Coronary artery (tissue), 2 donors: Measurements from ENCODE around the gene FBXO42.
A peak's percentile ranks its signal among the peaks of the same experiment; 100 is the strongest.

Source experiments
- DNase-seq: peaks from one replicate; pipeline ENCODE4 v3.0.0-alpha.2; 2017; ENCODE audit warnings: low spot score
- H3K27ac ChIP-seq, 2 donors: fragments of 200-600 bp; sonication (generic); one replicate each; pipeline ENCODE4 v1.5.1; 2016 to 2019
- H3K4me3 ChIP-seq: fragments of 200-600 bp; sonication (generic); 2 replicates; pipeline ENCODE4 v1.5.1; 2016; ENCODE audit warnings: mild to moderate bottlenecking, moderate library complexity
- TF ChIP-seq, protein P1 (sequence below): fragments of 200-600 bp; sonication (generic); IDR thresholded peaks from one replicate; pipeline ENCODE4 v1.5.1; 2019; ENCODE audit warnings: antibody characterized with exemption

The FBXO42 gene

DNA sequence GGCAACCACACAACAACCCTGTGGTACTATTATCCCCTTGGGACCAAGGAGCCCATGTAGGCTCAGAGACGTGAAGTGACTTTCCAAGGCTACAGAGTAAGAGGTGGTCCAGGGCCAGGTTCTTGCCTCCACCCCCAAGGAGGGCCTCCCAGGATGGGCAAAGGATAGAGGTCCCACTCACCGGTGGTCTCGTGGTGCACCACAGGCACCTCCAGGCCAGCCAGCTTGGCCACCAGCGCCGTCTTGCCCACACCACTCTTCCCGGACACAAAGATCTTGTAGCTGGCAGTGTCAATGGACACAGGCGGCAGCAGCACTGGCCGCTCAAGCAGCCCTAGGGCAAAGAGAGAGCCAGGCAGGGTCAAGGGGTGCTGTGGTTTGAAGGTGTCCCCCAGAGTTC lies 118.8 kb downstream of the FBXO42 start:
- TF ChIP-seq, protein P1, sequence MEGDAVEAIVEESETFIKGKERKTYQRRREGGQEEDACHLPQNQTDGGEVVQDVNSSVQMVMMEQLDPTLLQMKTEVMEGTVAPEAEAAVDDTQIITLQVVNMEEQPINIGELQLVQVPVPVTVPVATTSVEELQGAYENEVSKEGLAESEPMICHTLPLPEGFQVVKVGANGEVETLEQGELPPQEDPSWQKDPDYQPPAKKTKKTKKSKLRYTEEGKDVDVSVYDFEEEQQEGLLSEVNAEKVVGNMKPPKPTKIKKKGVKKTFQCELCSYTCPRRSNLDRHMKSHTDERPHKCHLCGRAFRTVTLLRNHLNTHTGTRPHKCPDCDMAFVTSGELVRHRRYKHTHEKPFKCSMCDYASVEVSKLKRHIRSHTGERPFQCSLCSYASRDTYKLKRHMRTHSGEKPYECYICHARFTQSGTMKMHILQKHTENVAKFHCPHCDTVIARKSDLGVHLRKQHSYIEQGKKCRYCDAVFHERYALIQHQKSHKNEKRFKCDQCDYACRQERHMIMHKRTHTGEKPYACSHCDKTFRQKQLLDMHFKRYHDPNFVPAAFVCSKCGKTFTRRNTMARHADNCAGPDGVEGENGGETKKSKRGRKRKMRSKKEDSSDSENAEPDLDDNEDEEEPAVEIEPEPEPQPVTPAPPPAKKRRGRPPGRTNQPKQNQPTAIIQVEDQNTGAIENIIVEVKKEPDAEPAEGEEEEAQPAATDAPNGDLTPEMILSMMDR, result no peak
- no peak overlapping the region for H3K27ac ChIP-seq
- no peak overlapping the region for H3K4me3 ChIP-seq
- no peak for DNase-seq

DNA sequence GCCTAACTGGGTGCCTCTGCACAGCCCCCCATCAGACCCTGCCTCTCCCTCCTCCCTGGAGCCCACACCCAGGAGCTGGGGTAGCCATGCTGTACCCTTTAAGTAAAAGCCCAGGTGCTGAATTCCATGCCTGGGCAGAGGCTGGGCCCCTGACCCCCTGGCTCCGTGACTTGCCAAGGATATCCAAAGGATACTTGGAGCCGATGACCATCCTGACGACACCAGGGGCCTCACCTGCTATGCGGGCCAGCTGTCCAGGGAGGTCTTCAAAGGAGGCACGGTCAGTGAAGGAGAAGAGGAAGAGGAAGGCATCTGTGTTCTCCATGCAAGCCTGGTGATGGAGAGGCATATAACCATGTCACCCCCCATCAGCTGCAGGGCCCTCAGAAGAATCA lies 120.0 kb downstream of the FBXO42 start:
- no peak for DNase-seq
- Histone ChIP-seq H3K27ac (no peak overlapping the region), H3K4me3 (no peak overlapping the region)
- TF ChIP-seq, protein P1, result no peak

DNA sequence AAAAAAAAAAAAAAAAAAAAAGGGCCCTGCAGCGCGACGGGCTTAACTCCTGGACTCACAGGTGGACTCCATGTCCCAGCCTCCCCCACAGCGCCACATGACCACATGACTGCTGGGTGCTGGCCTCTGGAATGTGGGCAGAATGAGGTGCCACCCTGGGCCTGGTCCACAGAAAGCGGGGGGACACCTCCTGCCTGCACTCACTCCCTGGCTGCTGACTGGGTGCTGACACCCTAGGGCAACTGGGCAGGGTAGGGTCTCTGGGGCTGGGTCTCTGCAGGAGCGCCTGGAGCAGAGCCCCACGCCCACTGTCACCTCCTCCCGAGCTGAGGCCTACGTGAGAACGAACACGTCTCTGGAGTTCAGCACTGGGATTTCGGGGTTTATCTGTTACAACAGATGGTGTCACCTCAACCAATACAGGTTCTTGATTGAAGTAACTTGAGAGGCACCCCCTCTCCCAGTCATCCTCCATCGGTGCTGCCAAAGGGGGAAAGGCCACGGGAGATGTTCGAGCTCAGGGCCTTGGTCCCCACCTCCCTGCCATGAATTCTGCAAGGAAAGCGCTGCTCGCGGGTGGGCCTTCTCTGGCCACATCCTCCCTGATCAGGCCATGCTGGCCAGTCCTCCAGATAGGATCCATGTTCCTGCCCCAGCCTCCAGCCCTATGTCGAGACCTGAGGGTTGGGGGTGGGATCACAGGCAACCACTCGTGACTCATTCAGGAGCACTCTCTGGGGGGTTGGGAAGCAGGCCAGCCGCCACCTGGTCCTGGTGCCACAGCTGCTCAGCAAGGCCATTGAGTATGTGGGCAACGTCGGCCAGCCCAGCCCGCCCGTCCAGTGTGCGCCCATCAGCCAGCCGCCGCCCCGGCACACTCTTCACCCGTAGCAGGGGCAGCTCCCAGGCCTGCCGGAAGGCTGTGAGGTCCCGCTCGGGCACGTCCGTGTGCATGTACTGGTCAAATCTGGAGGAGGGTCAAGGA lies 120.7 kb downstream of the FBXO42 start:
- DNase-seq, result no peak
- TF ChIP-seq, protein P1, result no peak
- Histone ChIP-seq H3K27ac (no peak overlapping the region), H3K4me3 (no peak overlapping the region)

DNA sequence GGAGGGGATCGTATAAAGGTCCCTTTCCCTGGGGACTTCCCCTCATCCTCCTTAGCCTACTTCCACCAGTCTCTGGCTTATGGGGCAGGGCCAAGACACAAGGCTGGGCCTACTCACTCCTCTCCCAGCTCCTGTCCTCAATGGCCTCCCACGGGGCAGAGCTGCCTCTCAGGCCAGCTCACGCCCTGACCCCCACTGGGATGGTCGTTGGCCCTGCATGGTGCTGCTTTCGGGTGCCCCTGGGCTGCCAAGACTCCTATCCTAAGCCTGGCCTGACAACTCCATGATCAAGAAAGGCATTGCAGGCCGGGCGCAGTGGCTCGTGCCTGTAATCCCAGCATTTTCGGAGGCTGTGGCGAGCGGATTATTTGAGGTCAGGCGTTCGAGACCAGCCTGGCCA lies 121.5 kb downstream of the FBXO42 start:
- Histone ChIP-seq H3K4me3 (no peak overlapping the region), H3K27ac (no peak overlapping the region)
- no peak for DNase-seq
- TF ChIP-seq, protein P1, result no peak

DNA sequence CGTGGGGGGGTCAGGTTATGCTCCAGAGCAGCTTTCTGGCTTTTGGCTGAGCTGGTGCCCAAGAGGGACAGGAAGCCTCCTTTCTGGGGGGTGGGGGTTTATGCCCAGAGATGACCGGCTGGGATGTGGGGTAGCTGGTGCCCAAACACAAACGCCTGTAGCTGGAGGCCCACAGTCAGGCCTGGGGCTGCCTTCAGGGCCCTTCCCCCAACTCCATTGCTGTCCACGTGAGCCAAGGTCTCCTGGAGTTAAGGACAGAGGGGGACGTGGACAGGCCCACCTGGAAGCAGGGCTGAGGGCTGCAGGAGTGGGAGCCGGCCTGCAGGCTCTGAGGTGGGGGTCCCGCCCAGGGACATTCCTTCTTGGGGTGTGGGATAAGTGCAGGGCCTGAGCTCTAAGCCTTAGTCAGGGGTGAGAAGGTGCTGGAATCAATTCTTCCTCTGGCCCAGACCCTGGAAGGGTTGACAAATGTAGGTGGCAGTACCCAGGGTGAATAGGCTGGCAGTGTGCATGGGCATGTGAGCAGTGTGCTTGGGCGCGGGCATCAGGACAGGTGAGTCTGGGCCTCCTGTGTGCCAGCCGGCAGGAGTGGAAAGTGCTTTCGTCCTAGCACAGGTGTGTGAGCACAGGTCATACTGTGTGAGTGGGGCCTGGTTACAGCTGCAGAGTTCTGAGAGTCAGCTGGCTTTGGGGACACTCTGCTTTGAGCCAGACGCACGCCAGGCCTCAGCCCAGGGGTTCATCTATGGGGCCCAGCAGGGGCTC lies 122.1 kb downstream of the FBXO42 start:
- TF ChIP-seq, protein P1, result no peak
- Histone ChIP-seq H3K27ac (no peak overlapping the region), H3K4me3 (no peak overlapping the region)
- DNase-seq, result no peak

DNA sequence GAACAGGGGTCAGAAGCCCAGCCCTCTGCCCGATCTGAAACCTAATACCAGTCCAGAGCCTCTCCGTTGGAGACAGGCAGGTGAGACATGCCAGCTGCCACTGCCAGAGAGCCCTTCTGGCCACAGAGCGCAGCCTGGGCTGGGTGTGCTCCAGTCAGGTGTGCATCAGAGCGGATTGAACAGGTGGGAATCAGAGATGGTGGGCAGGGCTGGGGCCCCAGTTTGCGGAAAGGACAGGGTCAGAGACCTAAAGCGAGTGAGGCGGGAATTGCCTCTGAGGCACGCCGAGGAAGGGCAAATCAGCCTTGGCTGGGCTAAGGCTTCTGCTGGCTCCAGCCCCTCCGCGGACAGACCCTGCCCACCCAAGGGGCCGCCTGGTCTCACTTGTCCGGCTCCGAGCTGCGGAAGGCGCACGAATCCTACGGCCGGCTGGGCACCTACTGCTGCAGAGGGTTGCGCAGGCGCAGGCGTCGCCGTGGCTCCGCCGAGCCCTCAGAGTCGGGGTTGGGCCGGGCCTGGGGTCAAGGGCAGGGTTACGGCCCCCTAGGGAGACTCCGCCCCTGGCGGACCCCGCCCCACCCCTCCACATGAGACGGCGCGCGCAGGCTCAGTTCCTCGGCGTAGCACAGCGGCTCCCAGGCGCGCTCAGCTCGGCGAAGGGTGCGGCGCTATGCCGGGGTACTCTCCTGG lies 125.6 kb downstream of the FBXO42 start:
- no peak overlapping the region for H3K27ac ChIP-seq
- TF ChIP-seq, protein P1, result no peak
- peak overlapping the region; percentile 32 for H3K4me3 ChIP-seq
- DNase-seq, result no peak
